NCI-H2081 (cell line): ENCODE data around the gene UBE3C.

Experiments used
- DNase-seq, 2 experiments: peaks; one replicate each; lab custom pipeline; 2025; lab: John Stamatoyannopoulos, UW

UBE3C gene

GRCh38 chr7:157177333-157177982, 38.7 kb downstream of the UBE3C start:
- DNase-seq, result no peak

- no peak for DNase-seq
Observed at GRCh38 chr7:157177983-157178381, 39.3 kb downstream of the UBE3C start.

- no peak for DNase-seq
Observed at GRCh38 chr7:157183832-157184231, 45.1 kb downstream of the UBE3C start.

- DNase-seq, result no peak
Observed at GRCh38 chr7:157188091-157188665, 49.5 kb downstream of the UBE3C start.

- no peak for DNase-seq
Observed at GRCh38 chr7:157189405-157189804, 50.7 kb downstream of the UBE3C start.

GRCh38 chr7:157192861-157193260, 54.1 kb downstream of the UBE3C start:
- DNase-seq, result no peak

GRCh38 chr7:157193274-157193673, 54.5 kb downstream of the UBE3C start:
- no peak for DNase-seq

- no peak for DNase-seq
Observed at GRCh38 chr7:157194948-157195347, 56.2 kb downstream of the UBE3C start.

GRCh38 chr7:157195868-157196267, 57.1 kb downstream of the UBE3C start:
- no peak for DNase-seq

GRCh38 chr7:157204134-157204533, 65.4 kb downstream of the UBE3C start:
- no peak for DNase-seq

GRCh38 chr7:157205438-157205837, 66.7 kb downstream of the UBE3C start:
- no peak for DNase-seq

- no peak for DNase-seq
Observed at GRCh38 chr7:157208571-157209413, 70.1 kb downstream of the UBE3C start.

GRCh38 chr7:157210682-157211081, 72.0 kb downstream of the UBE3C start:
- DNase-seq, result no peak

GRCh38 chr7:157211690-157212089, 73.0 kb downstream of the UBE3C start:
- DNase-seq, result peak in 1 of 2 experiments; percentile 37

- DNase-seq, result no peak
Observed at GRCh38 chr7:157219154-157219553, 80.4 kb downstream of the UBE3C start.

GRCh38 chr7:157220916-157221569, 82.3 kb downstream of the UBE3C start:
- no peak for DNase-seq

GRCh38 chr7:157222687-157223086, 84.0 kb downstream of the UBE3C start:
- no peak for DNase-seq

GRCh38 chr7:157224627-157225026, 85.9 kb downstream of the UBE3C start:
- DNase-seq, result peak in 1 of 2 experiments; percentile 9

- DNase-seq, result peak; percentile 17 to 39
Observed at GRCh38 chr7:157228864-157229422, 90.2 kb downstream of the UBE3C start.

GRCh38 chr7:157233677-157234076, 95.0 kb downstream of the UBE3C start:
- no peak for DNase-seq

- DNase-seq, result no peak
Observed at GRCh38 chr7:157234271-157234670, 95.5 kb downstream of the UBE3C start.
